Measurements from ENCODE around the gene HOXB13. TPM values are rescaled to one million over a fixed set of nuclear protein-coding genes. Genes with fewer than 3 reads are reported as not detected.

HOXB13 gene
- total RNA-seq: not detected in 2 replicates
- long read RNA-seq: 0 reads

- no peak for TF ChIP-seq CTCF (IDR thresholded peaks at IDR 0.05; ENCODE audit: unreplicated experiment)
- no peak within 1 kb of the TSS for H3K27ac Mint-ChIP-seq
Measured at GRCh38 chr17:48728232-48729231, at the start of gene HOXB13. Gene HOXB13 (minus strand): TSS chr17:48728750. CDS start chr17:48728593, 157 bp downstream.

GRCh38 chr17:48776602-48777001 lies 48.1 kb upstream of the HOXB13 start:
- H3K27ac Mint-ChIP-seq: no peak overlapping the region
- H3K36me3 Mint-ChIP-seq (ENCODE audit: insufficient read depth): peaks cover 2% of the 10 kb centered on the region
- no peak overlapping the region for H3K4me3 Mint-ChIP-seq (ENCODE audit: low read depth)
- H3K4me1 Mint-ChIP-seq (ENCODE audit: low read depth): no peaks in the 10 kb centered on the region
- no peak for TF ChIP-seq CTCF (IDR thresholded peaks at IDR 0.05; ENCODE audit: unreplicated experiment)
- H3K9me3 Mint-ChIP-seq (ENCODE audit: low read depth): peaks cover 3% of the 10 kb centered on the region
- peaks cover 8% of the 10 kb centered on the region for H3K27me3 Mint-ChIP-seq
- DNase-seq (ENCODE audit: low spot score, unreplicated experiment): no peak

More at GRCh38 chr17:48728232-48729231, at the start of gene HOXB13:
- peaks cover 97% of the 10 kb centered on the region for H3K27me3 Mint-ChIP-seq
- peak within 1 kb of the TSS; percentile 55 for H3K4me3 Mint-ChIP-seq (ENCODE audit: low read depth)
- H3K4me1 Mint-ChIP-seq (ENCODE audit: low read depth): peaks cover 5% of the 10 kb centered on the region
- DNase-seq (ENCODE audit: low spot score, unreplicated experiment): no peak
- no peaks in the 10 kb centered on the region for H3K36me3 Mint-ChIP-seq (ENCODE audit: insufficient read depth)
- no peaks in the 10 kb centered on the region for H3K9me3 Mint-ChIP-seq (ENCODE audit: low read depth)

GRCh38 chr17:48773245-48773644 lies 44.7 kb upstream of the HOXB13 start:
- Mint-ChIP-seq H3K4me1 (ENCODE audit: low read depth) (no peaks in the 10 kb centered on the region), H3K4me3 (ENCODE audit: low read depth) (no peak overlapping the region), H3K27ac (no peak overlapping the region), H3K36me3 (ENCODE audit: insufficient read depth) (peaks cover 2% of the 10 kb centered on the region), H3K27me3 (peaks cover 14% of the 10 kb centered on the region), H3K9me3 (ENCODE audit: low read depth) (peaks cover 3% of the 10 kb centered on the region)
- DNase-seq (ENCODE audit: low spot score, unreplicated experiment): no peak
- no peak for TF ChIP-seq CTCF (IDR thresholded peaks at IDR 0.05; ENCODE audit: unreplicated experiment)

- Mint-ChIP-seq H3K27me3 (peaks cover 22% of the 10 kb centered on the region), H3K4me1 (ENCODE audit: low read depth) (no peaks in the 10 kb centered on the region), H3K4me3 (ENCODE audit: low read depth) (no peak overlapping the region), H3K9me3 (ENCODE audit: low read depth) (peaks cover 3% of the 10 kb centered on the region), H3K27ac (no peak overlapping the region), H3K36me3 (ENCODE audit: insufficient read depth) (peaks cover 2% of the 10 kb centered on the region)
- no peak for DNase-seq (ENCODE audit: low spot score, unreplicated experiment)
- TF ChIP-seq CTCF (IDR thresholded peaks at IDR 0.05; ENCODE audit: unreplicated experiment): no peak
Measured at GRCh38 chr17:48770954-48771353, 42.4 kb upstream of the HOXB13 start.

DNA sequence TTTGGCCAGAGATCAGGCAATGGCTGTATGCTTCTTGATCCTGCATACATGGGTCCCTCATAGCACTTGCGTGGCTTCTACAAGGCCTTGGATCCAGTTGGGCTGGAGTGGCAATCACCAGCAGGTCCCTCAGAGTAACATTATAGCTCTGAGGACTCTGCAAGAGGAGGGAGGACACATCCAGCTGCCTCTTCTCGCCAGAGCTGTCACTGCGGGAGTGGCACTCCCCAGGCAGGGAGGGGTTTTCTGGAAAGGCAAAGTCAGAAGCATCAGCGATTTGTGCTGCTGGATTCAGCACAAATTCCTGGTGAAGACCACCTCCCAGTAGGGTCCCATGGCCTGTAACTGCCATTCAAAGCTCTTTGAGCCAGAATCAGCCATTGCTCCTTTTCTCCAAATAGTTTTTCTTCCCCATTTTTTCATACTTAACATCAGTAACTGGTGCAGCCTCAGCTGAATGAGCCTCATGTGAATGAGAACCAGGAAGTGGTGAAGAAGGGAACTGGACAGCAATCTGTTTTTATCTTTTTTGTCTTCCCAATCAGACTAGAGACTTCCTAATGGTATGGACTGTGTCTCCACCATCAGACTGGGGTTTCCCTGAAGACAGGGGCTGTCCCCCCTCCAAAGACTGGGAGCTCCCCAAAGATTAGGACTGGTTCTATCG lies 40.6 kb upstream of the HOXB13 start:
- H3K4me3 Mint-ChIP-seq (ENCODE audit: low read depth): no peak overlapping the region
- H3K9me3 Mint-ChIP-seq (ENCODE audit: low read depth): no peaks in the 10 kb centered on the region
- H3K27ac Mint-ChIP-seq: no peak overlapping the region
- peaks cover 35% of the 10 kb centered on the region for H3K27me3 Mint-ChIP-seq
- no peaks in the 10 kb centered on the region for H3K4me1 Mint-ChIP-seq (ENCODE audit: low read depth)
- DNase-seq (ENCODE audit: low spot score, unreplicated experiment): no peak
- no peak for TF ChIP-seq CTCF (IDR thresholded peaks at IDR 0.05; ENCODE audit: unreplicated experiment)
- H3K36me3 Mint-ChIP-seq (ENCODE audit: insufficient read depth): no peaks in the 10 kb centered on the region

Data from progenitor cell of endocrine pancreas (in vitro differentiated cells).